SK-MEL-5 (cell line): ENCODE data around the gene ST8SIA4. TPM values are rescaled to one million over a fixed set of nuclear protein-coding genes. Genes with fewer than 3 reads are reported as not detected.
"Not testable (repeated sequence)": the region's sequence is repeated elsewhere in the genome, so short reads cannot be mapped to it uniquely, and the experiment has no call there.

Experiments used
- DNase-seq: peaks from one replicate; pipeline ENCODE4 v3.0.0-alpha.2; 2016; ENCODE audit warnings: low read depth, low spot score
- in situ Hi-C: cut with HindIII; loops from 2 replicates; pipeline ENCODE4 v1.10.0; 2016; ENCODE audit warnings: low sequenced_read_pairs, high pct_unique_total_duplicates, low pct_unique_long_range_greater_than_20kb
- total RNA-seq: library from RNA; depleted of rRNA; stranded (reverse); fragments of >200 nt; shearing (Covaris generic); gene quantifications from 2 replicates; pipeline ENCODE4 v1.2.3, GENCODE V29; 2014

The ST8SIA4 gene
- total RNA-seq, 1 experiment from 2014 or later, result 2.1 TPM

GRCh38 chr5:100799166-100799565 is 103.9 kb downstream of the ST8SIA4 start:
- in situ Hi-C loops, result no loop called here
- no peak for DNase-seq

DNA sequence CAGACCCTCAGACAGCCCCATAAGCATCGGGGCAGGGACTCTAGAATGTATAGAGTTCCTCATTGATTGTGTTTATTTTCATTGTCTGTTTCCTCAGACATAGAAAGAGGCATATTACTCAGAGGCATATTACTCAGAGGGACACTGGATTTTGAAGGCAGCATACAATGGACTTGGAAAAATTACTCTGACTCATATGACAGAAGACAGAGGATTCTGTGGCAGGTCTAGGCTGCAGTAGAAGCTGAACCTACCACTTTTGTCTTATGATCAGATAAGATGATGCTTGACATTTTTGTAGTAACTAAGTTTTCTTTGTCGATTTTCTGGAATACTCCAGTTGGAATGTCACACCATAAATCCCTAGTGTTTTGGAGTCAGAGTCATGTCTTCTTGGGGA is 105.2 kb downstream of the ST8SIA4 start:
- in situ Hi-C loops, result no loop called here
- no peak for DNase-seq

- in situ Hi-C loops, result no loop called here
- no peak for DNase-seq
Observed at GRCh38 chr5:100796851-100797250, 106.2 kb downstream of the ST8SIA4 start.

DNA sequence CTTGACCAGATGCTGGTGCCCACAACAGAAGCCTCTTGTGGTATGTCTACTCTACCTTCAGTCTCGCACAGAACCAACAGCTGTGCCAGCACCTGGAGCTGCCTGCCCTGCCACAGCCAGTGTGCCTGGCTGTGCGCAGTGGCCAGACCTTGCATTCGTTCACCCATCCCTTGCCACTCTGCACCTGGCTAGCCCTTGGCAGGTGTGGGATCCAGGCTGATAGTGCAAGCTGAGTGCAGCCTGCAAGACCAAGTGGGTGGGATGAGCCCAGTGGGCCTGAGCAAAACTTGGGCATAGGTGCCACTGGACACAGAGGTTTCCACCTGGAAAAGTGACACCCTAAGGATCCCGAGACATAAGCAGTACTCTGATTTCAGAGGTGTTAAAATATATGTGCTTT is 108.2 kb downstream of the ST8SIA4 start:
- no peak for DNase-seq
- in situ Hi-C loops, result no loop called here

DNA sequence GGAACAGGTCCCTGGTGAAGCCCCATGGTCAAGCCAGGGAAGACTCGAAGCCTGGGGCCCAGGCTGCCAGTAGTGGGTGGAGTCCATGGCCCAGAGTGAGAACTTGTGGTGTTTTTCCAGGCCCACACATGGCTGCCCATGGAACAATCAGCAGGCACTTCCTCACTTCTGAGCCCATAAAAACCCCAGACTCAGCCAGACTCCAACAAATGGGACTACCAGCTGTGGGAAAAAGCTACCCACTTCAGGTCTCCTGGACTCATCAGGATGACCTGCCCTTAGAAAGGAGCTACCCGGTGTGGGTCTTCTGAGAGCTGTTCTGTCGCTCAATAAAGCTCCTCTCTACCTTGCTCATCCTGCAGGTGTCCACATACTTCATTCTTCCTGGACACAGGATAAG is 108.9 kb downstream of the ST8SIA4 start:
- in situ Hi-C loops, result no loop called here
- DNase-seq, result no peak

GRCh38 chr5:100792781-100793180 is 110.3 kb downstream of the ST8SIA4 start:
- in situ Hi-C loops, result no loop called here
- no peak for DNase-seq

DNA sequence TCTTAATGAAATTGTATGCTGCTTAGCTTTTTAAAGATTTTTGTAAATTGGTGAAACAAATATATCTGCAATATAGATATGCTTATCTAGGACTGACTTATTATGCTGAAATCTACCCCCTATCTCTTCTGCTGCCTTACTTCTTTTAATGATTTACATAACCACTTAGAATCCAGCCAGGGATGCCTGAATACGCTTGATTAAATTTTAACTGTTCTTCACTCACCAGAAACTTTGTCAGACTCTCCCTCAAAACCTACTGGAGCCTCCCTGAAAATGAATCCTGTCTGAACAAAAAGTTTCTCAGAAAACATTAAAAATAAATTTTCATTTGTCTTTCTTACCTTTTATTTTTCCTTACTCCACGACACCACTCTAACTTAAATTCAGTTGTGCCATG is 111.7 kb downstream of the ST8SIA4 start:
- in situ Hi-C loops, result no loop called here
- no peak for DNase-seq

- in situ Hi-C loops, result no loop called here
- peak; percentile 63 for DNase-seq
Observed at GRCh38 chr5:100790951-100791350, 112.1 kb downstream of the ST8SIA4 start.

DNA sequence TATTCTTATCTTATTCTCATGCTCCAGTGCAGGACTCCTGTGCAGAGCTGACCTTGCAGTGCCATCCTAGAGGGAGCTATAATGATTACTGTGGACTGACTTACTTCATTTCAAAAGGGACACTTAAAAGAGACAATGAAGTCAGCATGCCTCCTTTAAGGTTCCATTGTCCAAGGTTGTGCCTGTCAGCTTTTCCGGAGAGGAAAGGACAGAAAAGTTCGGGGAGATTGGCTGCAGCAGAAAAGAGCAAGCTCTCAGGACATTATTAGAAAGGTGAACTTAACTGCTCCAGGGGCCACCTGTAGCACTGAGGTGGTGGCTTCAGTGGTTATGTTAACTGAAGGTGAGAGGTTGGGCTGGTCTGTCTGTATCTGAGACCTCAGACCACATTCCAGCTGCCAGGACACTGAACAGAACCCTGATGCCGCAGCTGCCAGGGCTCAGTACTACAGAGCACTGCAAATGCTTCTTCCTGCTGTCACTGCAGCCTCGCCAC is 112.9 kb downstream of the ST8SIA4 start:
- DNase-seq, result peak; percentile 40
- in situ Hi-C loops, result no loop called here

DNA sequence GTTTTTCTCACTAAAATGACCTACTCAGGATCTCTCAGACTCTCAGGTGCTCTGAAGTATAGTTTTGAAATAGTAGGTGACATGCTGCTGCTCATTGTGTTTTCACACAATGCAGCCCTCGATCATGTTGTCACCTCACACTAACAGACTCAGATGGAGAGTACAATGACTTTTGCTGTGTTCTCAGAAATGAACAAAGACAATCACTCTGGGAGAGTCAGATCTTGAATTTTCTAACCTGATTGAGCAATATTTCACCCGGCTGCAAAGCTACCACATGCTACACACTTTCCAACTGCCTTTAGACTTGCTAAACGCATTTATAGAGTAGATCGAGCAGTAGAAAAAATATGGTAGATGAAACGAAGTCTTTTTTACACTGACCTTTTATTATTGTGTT is 113.4 kb downstream of the ST8SIA4 start:
- in situ Hi-C loops, result no loop called here
- no peak for DNase-seq

DNA sequence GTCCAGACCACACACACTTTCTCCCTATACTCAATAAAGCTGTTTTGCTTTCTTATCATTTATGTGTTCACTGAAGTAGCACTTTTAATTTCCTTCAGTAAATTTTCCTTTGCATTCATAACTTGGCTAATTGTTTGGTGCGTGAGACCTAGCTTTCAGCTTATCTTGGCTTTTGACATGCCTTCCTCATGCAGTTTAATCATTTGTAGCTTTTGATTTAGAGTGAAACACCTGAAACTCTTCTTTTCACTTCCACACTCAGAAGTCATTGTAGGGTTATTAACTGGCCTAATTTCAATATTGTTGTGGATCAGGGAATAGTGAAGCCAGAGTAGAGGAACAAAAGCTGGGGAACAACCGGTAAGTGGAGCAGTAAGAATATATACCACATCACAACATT is 114.7 kb downstream of the ST8SIA4 start:
- in situ Hi-C loops, result no loop called here
- no peak for DNase-seq

- in situ Hi-C loops, result no loop called here
- DNase-seq, result no peak
Observed at GRCh38 chr5:100787648-100788047, 115.4 kb downstream of the ST8SIA4 start.

DNA sequence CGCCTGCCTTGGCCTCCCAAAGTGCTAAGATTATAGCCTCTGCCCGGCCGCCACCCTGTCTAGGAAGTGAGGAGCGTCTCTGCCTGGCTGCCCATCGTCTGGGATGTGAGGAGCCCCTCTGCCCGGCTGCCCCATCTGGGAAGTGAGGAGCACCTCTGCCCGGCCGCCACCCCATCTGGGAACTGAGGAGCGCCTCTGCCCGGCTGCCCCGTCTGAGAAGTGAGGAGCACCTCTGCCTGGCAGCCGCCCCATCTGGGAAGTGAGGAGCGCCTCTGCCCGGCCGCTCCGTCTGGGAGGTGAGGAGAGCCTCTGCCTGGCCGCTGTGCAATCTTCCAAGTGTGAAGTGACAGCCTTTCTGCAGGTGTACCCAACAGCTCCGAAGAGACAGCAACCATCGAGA is 117.5 kb downstream of the ST8SIA4 start:
- in situ Hi-C loops, result not testable (repeated sequence)

GRCh38 chr5:100780376-100780870 is 122.7 kb downstream of the ST8SIA4 start:
- in situ Hi-C loops, result no loop called here
- DNase-seq, result no peak

More for the DNA sequence above, 117.5 kb downstream of the ST8SIA4 start:
- DNase-seq, result not testable (repeated sequence)

DNA sequence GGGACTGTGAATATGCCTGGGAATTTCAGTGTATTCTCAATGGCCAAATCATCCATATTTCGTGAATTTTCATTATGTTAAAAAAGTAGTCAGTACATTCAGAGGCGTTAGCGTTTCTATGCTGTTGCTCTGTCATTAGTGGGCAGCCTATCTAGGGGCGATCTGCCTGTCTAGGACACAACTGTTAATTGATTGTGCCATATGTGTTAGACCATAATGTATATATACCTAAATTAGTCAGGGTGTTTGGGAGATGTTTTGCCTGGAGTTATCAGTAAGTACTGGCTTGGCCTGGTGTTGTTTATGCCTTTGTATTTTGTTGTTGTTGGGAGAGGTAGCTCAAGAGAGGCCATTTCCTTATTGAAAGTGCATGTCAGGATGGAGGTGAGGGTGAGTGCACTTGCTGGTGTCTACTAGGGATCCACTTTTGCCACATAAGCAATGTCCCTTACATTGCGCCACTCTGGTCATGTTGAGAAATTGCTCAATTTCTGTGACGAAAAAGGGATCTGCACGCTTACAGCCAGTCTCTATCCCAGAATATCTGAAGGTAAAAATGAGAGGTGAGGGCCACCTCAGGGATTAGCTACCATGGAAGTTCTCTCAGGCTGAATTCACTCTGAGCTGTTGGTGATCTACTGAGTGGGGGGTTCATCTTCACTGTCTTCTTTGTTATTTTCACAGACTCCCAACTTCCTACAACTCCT is 123.3 kb downstream of the ST8SIA4 start:
- no peak for DNase-seq
- in situ Hi-C loops, result no loop called here

GRCh38 chr5:100777680-100778300 is 125.3 kb downstream of the ST8SIA4 start:
- DNase-seq, result peak; percentile 10
- in situ Hi-C loops, result no loop called here

DNA sequence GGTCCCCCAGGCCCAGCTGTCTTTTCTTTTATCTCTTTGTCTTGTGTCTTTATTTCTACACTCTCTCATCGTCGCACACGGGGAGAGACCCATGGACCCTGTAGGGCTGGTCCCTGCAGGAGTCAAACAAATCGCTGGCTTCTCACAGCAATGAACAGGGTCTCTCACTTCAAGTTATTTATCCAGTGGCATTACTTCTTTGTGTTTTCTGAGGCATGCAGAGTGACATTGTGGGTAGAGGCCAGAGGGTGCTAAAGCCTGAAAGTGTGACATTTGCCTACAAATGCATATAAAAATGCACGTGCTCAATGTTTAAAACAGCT is 127.6 kb downstream of the ST8SIA4 start:
- no peak for DNase-seq
- in situ Hi-C loops, result no loop called here

GRCh38 chr5:100772548-100772947 is 130.5 kb downstream of the ST8SIA4 start:
- in situ Hi-C loops, result no loop called here
- DNase-seq, result no peak

DNA sequence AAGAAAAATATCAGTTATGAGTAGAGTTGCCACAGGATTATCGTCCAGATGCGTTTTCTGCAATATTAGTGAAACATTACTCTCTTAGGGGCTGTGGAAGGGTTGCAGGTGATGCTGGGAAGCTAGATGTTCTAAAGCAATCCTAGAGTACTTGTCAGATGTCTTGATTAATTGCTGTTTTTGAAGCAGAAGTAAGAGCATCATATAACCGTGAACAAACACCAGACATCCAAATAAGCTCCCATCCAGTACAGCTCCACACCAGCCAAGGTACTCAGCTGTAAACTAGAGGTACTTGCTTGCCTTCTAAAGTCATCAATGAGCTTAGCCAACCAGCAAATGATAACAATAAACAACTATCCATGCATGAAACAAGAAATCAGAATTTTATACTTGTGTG is 131.1 kb downstream of the ST8SIA4 start:
- in situ Hi-C loops, result no loop called here
- no peak for DNase-seq
